AG04450 (cell line): Measurements from ENCODE around the gene OBSL1. TPM values are rescaled to one million over a fixed set of nuclear protein-coding genes. Genes with fewer than 3 reads are reported as not detected.

Experiments used
- CTCF ChIA-PET: fragments of 300-600, 350-600 bp; formaldehyde crosslinking; extraction: SDS; loops from one replicate; lab custom pipeline; 2022; ENCODE audit warnings: antibody characterized with exemption, inconsistent platforms; lab: Charles Lee
- POLR2A ChIA-PET: fragments of 350-600 bp; formaldehyde crosslinking; extraction: SDS; loops from one replicate; lab custom pipeline; 2021; ENCODE audit warnings: antibody characterized with exemption, inconsistent platforms; lab: Yijun Ruan, JAX
- DNase-seq: peaks from one replicate; pipeline ENCODE4 v3.0.0-alpha.2; 2011; ENCODE audit warnings: low read depth, low spot score
- H3K27ac ChIP-seq: one replicate; pipeline ENCODE4 v1.5.1; 2012; ENCODE audit warnings: low read depth, low read length, control low read depth
- H3K27me3 ChIP-seq: one replicate; pipeline ENCODE4 v1.6.0; 2012; ENCODE audit warnings: low read length; ENCODE audit not compliant: control insufficient read depth, insufficient read depth
- H3K4me3 ChIP-seq: 2 replicates; pipeline ENCODE4 v1.5.1; 2011; ENCODE audit warnings: mild to moderate bottlenecking, low read depth, low read length, control low read depth
- H3K9me3 ChIP-seq: 2 replicates; pipeline ENCODE4 v1.5.1; 2012; ENCODE audit warnings: low read length; ENCODE audit not compliant: control insufficient read depth, insufficient read depth
- polyA plus RNA-seq: library from polyadenylated mRNA; depleted of rRNA; stranded (reverse); fragments of >200 nt; gene quantifications from 2 replicates; pipeline ENCODE4 v1.2.3, GENCODE V29; 2011
- TF ChIP-seq, protein P1 (sequence below): IDR thresholded peaks from 2 replicates; pipeline ENCODE4 v1.5.1; 2011; ENCODE audit warnings: low read depth, low read length, control low read depth, inconsistent platforms

OBSL1 gene
- polyA plus RNA-seq, 1 experiment: 35.5 TPM

DNA sequence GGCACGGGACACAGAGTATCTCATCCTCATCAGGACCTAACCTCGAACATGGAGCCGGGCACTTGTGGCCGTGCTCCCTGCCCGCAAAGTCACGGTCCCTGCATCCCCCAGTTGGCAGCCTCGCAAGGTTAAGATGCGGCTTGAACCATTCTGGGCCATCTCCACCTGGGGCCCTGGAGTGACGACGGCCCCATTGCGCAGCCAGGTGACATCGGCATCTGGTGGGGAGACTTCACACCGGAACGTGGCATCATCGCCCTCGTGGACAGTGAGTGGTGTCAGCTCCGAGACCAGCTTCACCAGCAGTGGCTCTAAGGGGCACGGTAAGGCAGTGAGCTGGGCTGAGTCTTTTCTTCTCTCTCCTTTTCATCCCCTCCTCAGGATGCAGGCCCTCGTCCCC, 14.9 kb downstream of the OBSL1 start:
- Histone ChIP-seq H3K27ac (no peak overlapping the region), H3K27me3 (peaks cover 9% of the 10 kb centered on the region), H3K4me3 (no peak overlapping the region), H3K9me3 (peaks cover 4% of the 10 kb centered on the region; the same call in 1 of the 2 replicates)
- no peak for DNase-seq
- POLR2A ChIA-PET: no interaction called here
- CTCF ChIA-PET: no interaction called here
- TF ChIP-seq, protein P1, sequence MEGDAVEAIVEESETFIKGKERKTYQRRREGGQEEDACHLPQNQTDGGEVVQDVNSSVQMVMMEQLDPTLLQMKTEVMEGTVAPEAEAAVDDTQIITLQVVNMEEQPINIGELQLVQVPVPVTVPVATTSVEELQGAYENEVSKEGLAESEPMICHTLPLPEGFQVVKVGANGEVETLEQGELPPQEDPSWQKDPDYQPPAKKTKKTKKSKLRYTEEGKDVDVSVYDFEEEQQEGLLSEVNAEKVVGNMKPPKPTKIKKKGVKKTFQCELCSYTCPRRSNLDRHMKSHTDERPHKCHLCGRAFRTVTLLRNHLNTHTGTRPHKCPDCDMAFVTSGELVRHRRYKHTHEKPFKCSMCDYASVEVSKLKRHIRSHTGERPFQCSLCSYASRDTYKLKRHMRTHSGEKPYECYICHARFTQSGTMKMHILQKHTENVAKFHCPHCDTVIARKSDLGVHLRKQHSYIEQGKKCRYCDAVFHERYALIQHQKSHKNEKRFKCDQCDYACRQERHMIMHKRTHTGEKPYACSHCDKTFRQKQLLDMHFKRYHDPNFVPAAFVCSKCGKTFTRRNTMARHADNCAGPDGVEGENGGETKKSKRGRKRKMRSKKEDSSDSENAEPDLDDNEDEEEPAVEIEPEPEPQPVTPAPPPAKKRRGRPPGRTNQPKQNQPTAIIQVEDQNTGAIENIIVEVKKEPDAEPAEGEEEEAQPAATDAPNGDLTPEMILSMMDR: no peak

DNA sequence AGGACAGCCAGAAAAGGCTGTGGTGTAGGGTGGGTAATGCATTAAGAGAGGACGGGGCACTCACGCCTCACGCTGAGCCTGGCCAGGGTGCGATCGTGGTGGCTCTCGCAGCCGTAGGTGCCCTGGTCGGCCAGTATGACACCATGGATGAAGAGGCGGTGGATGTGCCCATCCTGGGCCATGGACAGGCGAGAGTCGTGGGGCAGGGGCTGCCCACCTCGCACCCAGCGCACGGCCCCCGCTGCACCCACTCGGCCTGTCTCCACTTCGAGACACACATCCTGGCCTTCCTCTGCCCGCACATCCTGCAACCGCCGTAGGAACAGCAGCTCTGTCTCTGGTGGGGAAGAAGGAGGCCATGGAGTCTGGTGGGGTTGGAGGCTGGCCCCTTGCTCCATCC, 15.4 kb downstream of the OBSL1 start:
- peaks cover 9% of the 10 kb centered on the region for H3K27me3 ChIP-seq
- TF ChIP-seq, protein P1: no peak
- POLR2A ChIA-PET: no interaction called here
- CTCF ChIA-PET: no interaction called here
- no peak overlapping the region for H3K4me3 ChIP-seq
- H3K9me3 ChIP-seq: peaks cover 4% of the 10 kb centered on the region; the same call in 1 of the 2 replicates
- DNase-seq: no peak
- H3K27ac ChIP-seq: no peak overlapping the region

DNA sequence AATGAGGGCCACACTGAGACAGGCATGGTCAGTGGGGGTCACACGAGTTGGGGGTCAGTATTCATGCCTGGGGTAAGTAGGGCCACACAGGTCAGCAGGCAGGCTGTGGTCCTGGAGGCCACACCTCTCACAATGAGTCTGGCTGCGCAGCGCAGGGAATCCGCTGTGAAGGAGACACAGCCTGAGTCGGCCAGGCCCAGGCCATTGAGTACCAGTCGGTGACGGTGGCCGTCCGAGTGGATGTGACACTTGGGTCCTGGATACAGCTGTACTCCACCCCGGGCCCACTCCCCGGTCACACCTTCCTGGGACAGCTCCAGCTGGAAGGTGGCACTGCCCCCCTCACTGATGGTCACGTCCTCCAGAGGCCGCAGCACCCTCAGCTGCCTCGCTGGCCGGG, 17.0 kb downstream of the OBSL1 start:
- POLR2A ChIA-PET: no interaction called here
- H3K27me3 ChIP-seq: peaks cover 9% of the 10 kb centered on the region
- TF ChIP-seq, protein P1: no peak
- CTCF ChIA-PET: interaction anchor here (0.7 kb wide), 1 partner anchor 136 kb away, joined by 3 read pairs; no protein-coding TSS in a partner anchor
- DNase-seq: no peak
- no peak overlapping the region for H3K27ac ChIP-seq
- peaks cover 3% of the 10 kb centered on the region; the same call in 1 of the 2 replicates for H3K9me3 ChIP-seq
- H3K4me3 ChIP-seq: no peak overlapping the region

DNA sequence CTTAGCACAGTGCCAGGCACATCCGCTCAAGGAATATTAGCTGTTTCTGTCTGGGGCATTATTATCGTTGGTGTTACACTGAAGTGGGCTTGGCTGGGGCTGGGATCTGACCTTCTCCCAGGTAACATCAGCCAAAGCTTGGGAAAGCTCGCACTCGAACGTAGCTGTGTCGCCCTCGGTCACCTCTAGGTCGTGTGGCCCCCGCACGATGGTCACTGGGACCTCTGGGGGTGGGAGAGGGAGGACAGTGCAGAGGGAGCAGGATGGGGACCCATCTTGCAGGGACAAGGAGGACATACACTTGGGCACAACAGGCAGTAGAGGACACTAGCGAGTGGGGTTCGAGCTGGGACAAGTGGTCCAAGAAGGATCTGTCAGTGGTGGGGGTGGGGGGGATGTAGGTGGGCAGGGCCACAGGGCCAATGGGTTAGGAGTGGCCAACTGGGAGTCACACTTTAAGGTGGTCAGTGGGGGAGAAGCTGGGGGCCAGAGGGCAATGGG, 17.8 kb downstream of the OBSL1 start:
- CTCF ChIA-PET: interaction anchor here (1.6 kb wide), 1 partner anchor 12 kb away, joined by 5 read pairs; no protein-coding TSS in a partner anchor
- H3K4me3 ChIP-seq: no peak overlapping the region
- POLR2A ChIA-PET: interaction anchor here (0.5 kb wide), 1 partner anchor 16 kb away, joined by 8 read pairs; no protein-coding TSS in a partner anchor

DNA sequence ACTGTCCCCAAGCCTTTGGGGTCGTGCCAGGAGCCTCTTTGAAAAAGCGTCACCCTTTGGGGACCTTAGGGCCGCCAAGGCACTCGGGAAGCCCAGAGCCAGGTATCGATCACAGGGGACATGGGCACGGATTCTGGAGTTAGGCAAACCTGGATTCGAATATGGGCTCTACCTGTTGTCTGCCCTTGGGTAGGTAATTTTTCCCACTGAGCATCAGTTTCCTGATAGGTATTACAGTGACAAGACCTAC, 18.2 kb downstream of the OBSL1 start:
- no peak for DNase-seq
- TF ChIP-seq, protein P1: no peak
- no peak overlapping the region for H3K27ac ChIP-seq
- no peaks in the 10 kb centered on the region; the same call in 1 of the 2 replicates for H3K9me3 ChIP-seq
- H3K27me3 ChIP-seq: peaks cover 8% of the 10 kb centered on the region
- peak overlapping the region; percentile 69 for H3K4me3 ChIP-seq
- POLR2A ChIA-PET: interaction anchor here (1.1 to 1.6 kb wide), 3 partner anchors 8 to 9 kb away, joined by 3 to 7 read pairs (median 4); partner anchors contain the start of genes CHPF and TMEM198
- CTCF ChIA-PET: interaction anchor here (1.6 kb wide), 2 partner anchors 12 to 151 kb away, joined by 4 to 5 read pairs; no protein-coding TSS in a partner anchor

More for the DNA sequence above, 17.8 kb downstream of the OBSL1 start:
- peaks cover 9% of the 10 kb centered on the region for H3K27me3 ChIP-seq
- DNase-seq: no peak
- TF ChIP-seq, protein P1: no peak
- H3K9me3 ChIP-seq: no peaks in the 10 kb centered on the region; the same call in 1 of the 2 replicates
- no peak overlapping the region for H3K27ac ChIP-seq
